HG03575 (cell line): ENCODE measurements around the gene AFF3.

Source experiments
- ATAC-seq: cut with Tn5 transposase; IDR thresholded peaks from one replicate; pipeline ENCODE4 v1.9.1; 2021; ENCODE audit not compliant: unreplicated experiment, insufficient number of reproducible peaks, low FRiP score; ENCODE audit errors: extremely low read depth

AFF3 gene

GRCh38 chr2:99827296-99827999, 314.9 kb downstream of the AFF3 start:
- ATAC-seq = no peak

DNA sequence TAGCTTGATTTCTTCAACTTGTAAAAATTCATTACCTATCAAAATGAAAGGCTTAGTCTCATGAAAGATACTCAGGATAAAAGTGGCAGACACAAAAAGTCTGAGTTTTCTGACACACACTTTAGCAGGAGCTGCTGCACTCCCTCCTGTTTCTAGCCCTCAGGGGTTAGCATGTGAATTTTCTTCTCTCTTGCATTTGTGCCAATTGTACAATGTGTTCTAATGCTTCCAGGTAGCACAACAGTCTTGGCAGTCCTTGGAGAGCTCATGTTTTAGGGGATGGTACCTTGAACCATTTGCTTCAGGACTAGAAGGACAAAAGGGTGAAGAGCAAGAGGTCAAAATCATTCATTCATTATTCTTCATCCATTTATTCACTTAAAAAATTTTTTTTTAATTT, 316.8 kb downstream of the AFF3 start:
- ATAC-seq = no peak

GRCh38 chr2:99824758-99825157, 317.6 kb downstream of the AFF3 start:
- ATAC-seq = no peak

GRCh38 chr2:99822474-99823207, 319.7 kb downstream of the AFF3 start:
- ATAC-seq = no peak

DNA sequence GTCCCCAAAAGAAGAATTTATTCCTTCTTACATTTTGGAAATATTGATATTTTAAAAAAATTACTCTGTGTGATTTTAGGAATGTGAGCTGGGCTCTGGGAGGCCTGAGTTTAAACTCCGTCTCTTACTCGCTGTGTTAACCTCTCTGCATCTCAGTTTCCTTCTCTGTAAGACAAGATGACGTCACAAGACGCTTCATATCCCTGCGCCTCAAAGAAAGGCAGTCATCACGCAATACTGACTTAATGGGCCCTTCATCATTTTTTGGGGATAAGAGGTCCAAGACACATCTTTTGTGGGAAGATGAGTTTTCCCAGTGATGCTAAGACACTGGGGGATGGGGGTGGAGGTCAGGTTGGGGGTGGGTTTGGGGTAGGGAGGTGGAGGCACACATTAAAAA, 320.4 kb downstream of the AFF3 start:
- no peak for ATAC-seq

GRCh38 chr2:99821572-99821971, 320.8 kb downstream of the AFF3 start:
- ATAC-seq = no peak

DNA sequence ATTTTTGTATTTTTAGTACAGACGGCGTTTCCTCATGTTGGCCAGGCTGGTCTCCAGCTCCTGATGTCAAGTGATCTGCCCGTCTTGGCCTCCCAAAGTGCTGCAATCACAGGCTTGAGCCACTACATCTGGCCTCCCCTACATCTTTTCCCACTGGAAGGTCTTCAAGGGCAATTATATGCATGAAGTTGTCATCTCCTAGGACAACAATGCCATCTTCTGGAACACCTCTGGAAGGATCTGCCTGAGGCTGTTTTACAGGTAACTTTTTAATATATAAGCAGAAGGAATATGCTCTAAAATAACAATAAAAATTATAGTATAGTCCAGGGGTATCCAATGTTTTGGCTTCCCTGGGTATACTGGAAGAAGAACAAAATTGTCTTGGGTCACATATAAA, 321.4 kb downstream of the AFF3 start:
- ATAC-seq = no peak

- no peak for ATAC-seq
These were observed 322.6 kb downstream of the AFF3 start for GRCh38 chr2:99819766-99820165.

- no peak for ATAC-seq
These were observed 323.5 kb downstream of the AFF3 start for GRCh38 chr2:99818842-99819241.

GRCh38 chr2:99816908-99817307, 325.5 kb downstream of the AFF3 start:
- ATAC-seq = no peak

DNA sequence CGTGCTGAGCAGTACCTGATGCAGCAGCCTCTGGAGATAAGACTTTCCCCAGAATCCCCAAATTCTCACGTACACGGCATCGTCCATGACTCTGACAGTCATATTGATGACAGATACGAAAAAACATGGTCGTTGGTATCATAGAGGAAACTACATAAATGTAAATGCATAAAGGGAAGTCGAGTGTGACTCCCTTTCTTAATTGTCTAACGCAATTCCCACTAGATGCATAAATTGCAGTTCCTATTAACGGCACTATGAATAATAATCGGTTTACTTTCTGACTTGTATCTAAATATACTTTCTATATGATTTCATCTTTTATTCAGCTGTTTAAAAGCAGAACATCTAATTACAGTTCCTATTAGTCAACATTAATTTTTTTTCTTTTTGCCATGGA, 330.0 kb downstream of the AFF3 start:
- no peak for ATAC-seq

DNA sequence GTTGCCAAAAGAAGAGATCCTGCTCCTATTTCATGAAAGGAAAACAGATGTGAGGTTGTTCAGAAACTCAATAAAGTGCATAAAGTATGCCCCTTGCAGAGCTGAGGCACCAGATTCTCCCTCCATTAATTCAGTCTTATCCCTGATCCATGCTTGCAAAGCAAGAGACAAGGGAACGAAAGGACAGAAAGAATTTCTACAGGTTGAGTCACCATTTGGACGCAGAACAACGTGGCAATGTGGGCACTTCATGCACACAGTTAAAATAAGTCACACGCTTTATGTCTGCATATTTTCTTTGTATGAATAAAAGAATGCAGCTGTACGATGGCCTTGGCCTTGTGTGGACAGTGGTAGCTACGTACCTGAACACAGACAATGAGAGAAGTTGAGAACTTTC, 330.8 kb downstream of the AFF3 start:
- no peak for ATAC-seq

- no peak for ATAC-seq
These were observed 332.2 kb downstream of the AFF3 start for GRCh38 chr2:99810225-99810624.

DNA sequence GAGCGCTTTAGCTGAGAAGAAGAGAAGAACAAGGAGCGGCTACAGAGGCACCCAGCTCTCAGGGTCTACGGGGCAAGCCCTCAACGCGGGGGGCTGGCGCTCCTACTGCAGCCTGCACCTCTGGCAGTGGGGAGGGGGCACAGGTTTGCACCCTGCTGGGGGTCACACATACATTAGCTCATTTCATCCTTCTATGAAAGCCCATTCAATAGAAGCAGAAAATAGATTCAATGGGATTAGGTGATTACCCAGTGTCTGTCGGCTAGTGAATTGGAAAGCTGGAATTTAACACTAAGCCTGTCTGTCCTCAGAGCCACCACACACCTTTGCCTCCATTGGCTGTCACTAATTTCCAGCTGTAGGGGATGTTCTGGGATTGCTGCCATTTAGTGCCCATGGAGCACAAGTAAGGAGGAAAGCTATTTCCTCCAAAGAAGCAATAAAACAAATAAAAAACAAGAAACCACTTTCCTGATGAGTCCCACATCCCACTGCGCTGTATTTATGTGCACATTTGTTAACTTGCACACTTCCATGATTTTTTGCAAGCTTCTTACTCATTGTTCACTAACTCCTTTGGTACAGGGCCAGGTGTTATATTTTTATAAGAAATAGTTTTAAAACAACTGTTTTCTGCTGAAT, 333.0 kb downstream of the AFF3 start:
- no peak for ATAC-seq

GRCh38 chr2:99808361-99809200, 333.8 kb downstream of the AFF3 start:
- no peak for ATAC-seq

DNA sequence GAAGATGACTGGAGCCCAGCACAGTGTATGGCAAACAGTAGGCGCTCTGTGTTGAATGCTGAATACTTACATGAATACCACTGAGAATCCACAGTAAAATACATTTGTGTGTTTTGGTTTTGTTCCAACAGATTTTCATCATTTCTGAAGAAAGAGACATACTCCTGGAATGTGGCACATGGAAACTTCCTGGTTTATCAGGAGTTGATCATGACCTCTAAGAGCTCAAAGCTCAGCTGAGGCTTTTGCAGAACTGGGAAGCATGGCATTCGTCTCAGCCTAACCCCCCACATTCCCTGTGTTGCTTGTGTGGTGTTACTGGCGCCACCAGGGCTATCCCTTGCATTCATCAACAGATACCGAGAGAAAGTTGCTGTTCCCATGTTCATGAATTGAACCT, 335.6 kb downstream of the AFF3 start:
- no peak for ATAC-seq

- no peak for ATAC-seq
These were observed 336.4 kb downstream of the AFF3 start for GRCh38 chr2:99805930-99806476.

- no peak for ATAC-seq
These were observed 338.5 kb downstream of the AFF3 start for GRCh38 chr2:99803846-99804245.

DNA sequence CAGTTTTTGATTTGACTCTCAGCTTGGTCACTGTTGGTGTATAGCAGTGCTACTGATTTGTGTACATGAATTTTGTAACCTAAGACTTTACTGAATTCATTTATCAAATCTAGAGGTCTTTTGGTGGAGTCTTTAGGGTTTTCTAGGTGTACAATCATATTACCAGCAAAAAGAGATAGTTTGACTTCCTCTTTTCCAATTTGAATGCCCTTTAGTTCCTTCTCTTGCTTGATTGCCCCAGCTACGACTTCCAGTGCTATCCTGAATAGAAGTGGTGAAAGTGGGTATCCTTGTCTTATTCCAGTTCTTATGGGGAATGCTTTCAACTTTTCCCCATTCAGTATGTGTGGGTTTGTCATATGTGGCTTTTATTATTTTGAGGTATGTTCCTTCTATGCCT, 339.7 kb downstream of the AFF3 start:
- no peak for ATAC-seq
